Urinary bladder (tissue), 4 donors: Measurements from ENCODE around the gene TCF20. TPM values are rescaled to one million over a fixed set of nuclear protein-coding genes. Genes with fewer than 3 reads are reported as not detected.

Experiments
- DNase-seq: peaks from one replicate; pipeline ENCODE4 v3.0.0-alpha.2; 2015; ENCODE audit errors: extremely low spot score
- H3K27ac ChIP-seq: one replicate; pipeline ENCODE4 v1.5.1; 2013; ENCODE audit warnings: low read depth, mild to moderate bottlenecking, moderate library complexity
- H3K36me3 ChIP-seq: one replicate; pipeline ENCODE4 v1.6.1; 2013; ENCODE audit warnings: mild to moderate bottlenecking, moderate library complexity; ENCODE audit not compliant: insufficient read depth
- H3K4me1 ChIP-seq: one replicate; pipeline ENCODE4 v1.6.1; 2013; ENCODE audit warnings: mild to moderate bottlenecking, moderate library complexity; ENCODE audit not compliant: insufficient read depth
- H3K4me3 ChIP-seq: one replicate; pipeline ENCODE4 v1.5.1; 2013; ENCODE audit warnings: low read depth, low read length
- WGBS: extraction: QIAGEN DNeasy Blood & Tissue Kit; methylation state at CpG from one replicate; pipeline ENCODE4 v1.1.7; 2013; 5-methylcytosine and 5-hydroxymethylcytosine counted together
- polyA plus RNA-seq: library from polyadenylated mRNA; stranded (reverse); fragments of 200-250 nt; gene quantifications from one replicate; pipeline ENCODE4 v1.2.3, GENCODE V29; 2013
- total RNA-seq: library from RNA; depleted of rRNA; stranded (reverse); fragments of >200 nt; gene quantifications from one replicate; pipeline ENCODE4 v1.2.3, GENCODE V29; 2014
- donor health status: healthy with polysubstance abuse.
- donor health status: healthy.

TCF20 gene
- total and polyA plus RNA-seq, 2 donors, result 14.0 to 19.5 TPM

- 92% methylated on average over 18 of the region's 18 CpGs for WGBS
- no peak overlapping the region for H3K27ac ChIP-seq
- no peak for DNase-seq
- H3K36me3 ChIP-seq, result no peaks in the 10 kb centered on the region
- H3K4me3 ChIP-seq, result no peak overlapping the region
- H3K4me1 ChIP-seq, result no peaks in the 10 kb centered on the region
Observed at GRCh38 chr22:42307806-42308563, 37.5 kb upstream of the TCF20 start.

GRCh38 chr22:42306010-42306409 lies 35.6 kb upstream of the TCF20 start:
- H3K4me1 ChIP-seq, result no peaks in the 10 kb centered on the region
- DNase-seq, result no peak
- WGBS, result 82% methylated on average over 18 of the region's 18 CpGs
- H3K4me3 ChIP-seq, result no peak overlapping the region
- H3K36me3 ChIP-seq, result no peaks in the 10 kb centered on the region
- no peak overlapping the region for H3K27ac ChIP-seq

- no peaks in the 10 kb centered on the region for H3K36me3 ChIP-seq
- H3K4me3 ChIP-seq, result no peak overlapping the region
- no peak for DNase-seq
- WGBS, result 41% methylated on average over 8 of the region's 8 CpGs
- H3K4me1 ChIP-seq, result no peaks in the 10 kb centered on the region
- H3K27ac ChIP-seq, result no peak overlapping the region
Observed at GRCh38 chr22:42304324-42304790, 33.9 kb upstream of the TCF20 start.

- no peak overlapping the region for H3K27ac ChIP-seq
- H3K4me3 ChIP-seq, result no peak overlapping the region
- no peak for DNase-seq
- H3K4me1 ChIP-seq, result no peaks in the 10 kb centered on the region
- 45% methylated on average over 21 of the region's 21 CpGs for WGBS
- H3K36me3 ChIP-seq, result no peaks in the 10 kb centered on the region
Observed at GRCh38 chr22:42303396-42304323, 33.2 kb upstream of the TCF20 start.

- H3K4me1 ChIP-seq, result no peaks in the 10 kb centered on the region
- H3K36me3 ChIP-seq, result no peaks in the 10 kb centered on the region
- H3K4me3 ChIP-seq, result no peak overlapping the region
- H3K27ac ChIP-seq, result no peak overlapping the region
- WGBS, result 87% methylated on average over 12 of the region's 12 CpGs
- DNase-seq, result no peak
Observed at GRCh38 chr22:42301742-42302102, 31.3 kb upstream of the TCF20 start.

- DNase-seq, result no peak
- Histone ChIP-seq H3K27ac (no peak overlapping the region), H3K4me1 (no peaks in the 10 kb centered on the region), H3K36me3 (no peaks in the 10 kb centered on the region), H3K4me3 (no peak overlapping the region)
- WGBS, result 82% methylated on average over 13 of the region's 13 CpGs
Observed at GRCh38 chr22:42301077-42301741, 30.8 kb upstream of the TCF20 start.

GRCh38 chr22:42300259-42301076 lies 30.0 kb upstream of the TCF20 start:
- Histone ChIP-seq H3K4me3 (no peak overlapping the region), H3K36me3 (no peaks in the 10 kb centered on the region), H3K4me1 (no peaks in the 10 kb centered on the region), H3K27ac (no peak overlapping the region)
- no peak for DNase-seq
- WGBS, result 42% methylated on average over 10 of the region's 10 CpGs

GRCh38 chr22:42299586-42300258 lies 29.3 kb upstream of the TCF20 start:
- Histone ChIP-seq H3K36me3 (no peaks in the 10 kb centered on the region), H3K4me1 (no peaks in the 10 kb centered on the region), H3K4me3 (no peak overlapping the region), H3K27ac (no peak overlapping the region)
- 30% methylated on average over 19 of the region's 19 CpGs for WGBS
- DNase-seq, result no peak

- no peak overlapping the region for H3K4me3 ChIP-seq
- 80% methylated on average over 8 of the region's 8 CpGs for WGBS
- no peaks in the 10 kb centered on the region for H3K4me1 ChIP-seq
- DNase-seq, result no peak
- H3K27ac ChIP-seq, result no peak overlapping the region
- no peaks in the 10 kb centered on the region for H3K36me3 ChIP-seq
Observed at GRCh38 chr22:42298746-42299145, 28.3 kb upstream of the TCF20 start.

GRCh38 chr22:42297778-42298177 lies 27.3 kb upstream of the TCF20 start:
- no peaks in the 10 kb centered on the region for H3K36me3 ChIP-seq
- 61% methylated on average over 2 of the region's 2 CpGs for WGBS
- H3K4me1 ChIP-seq, result no peaks in the 10 kb centered on the region
- H3K27ac ChIP-seq, result no peak overlapping the region
- H3K4me3 ChIP-seq, result no peak overlapping the region
- no peak for DNase-seq

- DNase-seq, result no peak
- no peak overlapping the region for H3K27ac ChIP-seq
- WGBS, result 97% methylated on average over 3 of the region's 3 CpGs
- no peak overlapping the region for H3K4me3 ChIP-seq
- H3K36me3 ChIP-seq, result no peaks in the 10 kb centered on the region
- no peaks in the 10 kb centered on the region for H3K4me1 ChIP-seq
Observed at GRCh38 chr22:42296883-42297282, 26.4 kb upstream of the TCF20 start.

GRCh38 chr22:42296381-42296853 lies 26.0 kb upstream of the TCF20 start:
- H3K4me1 ChIP-seq, result no peaks in the 10 kb centered on the region
- no peaks in the 10 kb centered on the region for H3K36me3 ChIP-seq
- H3K27ac ChIP-seq, result no peak overlapping the region
- H3K4me3 ChIP-seq, result no peak overlapping the region
- 38% methylated on average over 19 of the region's 19 CpGs for WGBS
- DNase-seq, result no peak
